ENCODE results near the gene ZNF215.
A peak's percentile ranks its signal among the peaks of the same experiment; 100 is the strongest.
"Not testable (repeated sequence)": the region's sequence is repeated elsewhere in the genome, so short reads cannot be mapped to it uniquely, and the experiment has no call there.

ZNF215 gene

DNA sequence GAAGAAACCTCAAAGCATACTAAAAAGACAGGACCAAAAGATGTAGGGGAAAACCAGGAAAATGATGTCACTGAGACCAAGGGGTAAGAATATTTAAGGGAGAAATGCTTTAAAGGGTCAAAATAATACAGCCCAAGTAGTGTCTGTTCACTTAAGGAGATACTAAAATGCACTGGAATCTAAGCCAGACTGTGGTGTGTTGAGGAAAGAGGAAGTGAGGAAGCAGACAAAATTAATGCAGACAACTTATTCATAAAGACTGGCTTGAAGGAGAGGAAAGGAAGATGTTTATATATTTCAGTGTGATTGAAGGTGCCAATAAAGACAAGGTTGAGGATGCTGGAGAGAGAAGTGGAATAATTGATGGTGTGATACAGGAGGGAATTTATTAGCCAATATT is 15.7 kb downstream of the ZNF215 start:
- no peak for DNase-seq (ENCODE audit: low spot score)

DNA sequence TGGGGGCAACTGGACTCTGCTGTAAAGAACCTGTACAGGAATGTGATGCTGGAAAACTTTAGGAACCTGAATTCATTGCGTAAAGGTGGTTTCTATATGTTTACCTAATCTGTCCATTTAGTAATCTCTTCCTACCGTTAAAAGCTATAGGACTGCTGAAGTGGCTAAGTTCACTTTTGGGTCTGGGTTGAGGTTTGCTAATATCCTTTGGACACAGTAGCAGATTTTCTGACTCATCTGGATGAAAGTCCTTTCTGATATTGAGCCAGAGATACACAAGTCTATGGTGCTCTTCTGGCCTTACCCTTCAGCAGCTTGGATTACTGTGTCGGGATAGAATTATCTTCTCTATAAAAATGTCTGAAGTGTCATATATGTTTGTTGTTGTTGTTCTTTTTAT is 16.9 kb downstream of the ZNF215 start:
- DNase-seq (ENCODE audit: low spot score): no peak

DNA sequence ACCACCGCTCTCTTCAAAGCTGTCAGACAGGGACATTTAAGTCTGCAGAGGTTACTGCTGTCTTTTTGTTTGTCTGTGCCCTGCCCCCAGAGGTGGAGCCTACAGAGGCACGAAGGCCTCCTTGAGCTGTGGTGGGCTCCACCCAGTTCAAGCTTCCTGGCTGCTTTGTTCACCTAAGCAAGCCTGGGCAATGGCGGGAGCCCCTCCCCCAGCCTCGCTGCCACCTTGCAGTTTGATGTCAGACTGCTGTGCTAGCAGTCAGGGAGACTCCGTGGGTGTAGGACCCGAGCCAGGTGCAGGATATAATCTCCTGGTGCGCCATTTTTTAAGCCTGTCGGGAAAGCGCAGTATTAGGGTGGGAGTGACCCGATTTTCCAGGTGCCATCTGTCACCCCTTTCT is 28.0 kb downstream of the ZNF215 start:
- not testable (repeated sequence) for DNase-seq (ENCODE audit: low spot score)

DNA sequence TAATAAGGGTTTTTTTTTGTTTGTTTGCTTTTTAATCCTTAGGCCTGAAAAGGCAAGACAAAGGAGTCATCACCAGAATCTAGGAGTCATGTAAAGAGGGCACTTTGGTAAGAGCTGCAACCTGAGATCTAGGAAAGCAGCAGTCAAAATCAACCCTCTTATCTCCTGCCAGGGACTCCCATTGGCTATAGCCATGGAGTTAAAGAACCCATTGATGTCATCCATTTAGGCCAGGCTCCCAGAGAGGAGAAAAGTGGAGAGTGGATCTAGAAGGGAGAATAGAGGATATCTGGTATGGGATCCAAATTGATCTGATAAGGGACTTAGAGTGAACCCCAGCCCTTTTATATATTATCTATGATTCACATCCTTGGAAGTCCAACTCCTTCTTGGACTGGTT is 35.9 kb downstream of the ZNF215 start:
- no peak for DNase-seq (ENCODE audit: low spot score)

DNA sequence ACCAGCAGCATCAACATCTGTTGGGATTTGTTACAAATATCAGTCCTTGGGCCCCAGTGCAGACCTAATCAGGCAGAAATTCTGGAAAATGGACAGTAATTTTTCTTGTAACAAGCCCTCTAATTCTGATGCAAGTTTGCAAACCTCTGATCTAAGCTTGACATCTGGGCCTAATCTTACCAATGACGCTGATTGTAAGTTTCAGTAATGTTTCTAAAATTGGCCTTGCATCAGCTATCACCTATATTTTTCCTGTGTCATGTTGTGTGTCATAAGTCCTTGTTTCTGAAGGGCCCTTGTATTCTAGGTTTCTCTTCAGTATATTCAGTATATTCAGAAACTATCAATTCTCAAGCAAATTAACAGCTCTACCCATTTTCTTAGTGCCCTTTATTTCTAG is 36.4 kb downstream of the ZNF215 start:
- DNase-seq (ENCODE audit: low spot score): no peak

DNA sequence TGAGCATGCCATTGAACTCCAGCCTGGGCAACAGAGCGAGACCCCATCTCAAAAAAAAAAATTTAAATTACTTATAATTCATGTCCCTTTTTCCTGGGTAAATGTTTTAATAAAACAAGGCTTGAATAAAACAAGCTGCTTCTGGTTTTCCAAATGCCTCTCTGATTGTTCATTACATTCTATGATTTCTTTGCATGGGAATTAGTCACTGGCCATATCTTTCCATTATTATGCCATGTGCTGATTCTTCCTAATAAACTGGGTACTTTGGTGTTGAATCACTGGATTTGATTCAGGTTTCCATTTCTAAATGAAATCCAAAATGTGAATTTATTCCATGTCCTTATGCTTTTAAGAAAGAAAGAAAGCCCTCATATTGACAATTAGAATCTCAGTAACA is 42.6 kb downstream of the ZNF215 start:
- peak; percentile 20 for DNase-seq (ENCODE audit: low spot score)

DNA sequence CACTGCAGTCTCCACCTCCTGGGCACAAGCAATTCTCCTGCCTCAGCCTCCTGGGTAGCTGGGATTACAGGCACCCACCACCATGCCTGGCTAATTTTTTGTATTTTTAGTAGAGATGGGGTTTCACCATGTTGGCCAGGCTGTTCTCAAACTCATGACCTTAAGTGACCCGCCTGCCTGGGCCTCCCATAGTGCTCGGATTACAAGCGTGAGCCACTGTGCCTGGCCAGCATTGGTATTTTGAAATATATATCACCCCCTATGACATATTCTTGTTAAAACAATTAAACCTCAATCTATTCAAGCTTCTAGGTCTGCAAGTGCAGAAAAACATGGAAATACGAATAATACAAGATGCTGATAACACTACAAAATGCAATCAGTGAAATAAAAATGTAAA is 43.6 kb downstream of the ZNF215 start:
- DNase-seq (ENCODE audit: low spot score): not testable (repeated sequence)

DNA sequence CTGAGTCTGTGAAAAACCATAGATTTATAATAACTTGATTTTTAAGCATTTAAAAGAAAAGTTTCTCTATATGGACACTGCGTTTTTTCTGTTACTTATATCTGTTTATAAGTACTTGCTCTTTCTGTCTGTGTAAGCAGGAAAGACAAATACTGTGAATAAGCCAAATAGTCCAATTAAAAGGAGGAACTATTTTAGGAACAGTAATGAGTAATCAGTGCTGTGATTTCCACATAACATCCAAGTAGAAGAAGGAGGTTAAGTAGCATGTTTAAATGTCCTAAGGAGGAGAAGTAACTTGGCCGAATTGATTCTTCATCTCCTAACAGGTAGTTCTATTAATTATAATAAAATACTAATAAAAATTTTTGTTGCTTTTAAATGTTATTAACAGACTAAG is 53.1 kb downstream of the ZNF215 start:
- no peak for DNase-seq (ENCODE audit: low spot score)

DNA sequence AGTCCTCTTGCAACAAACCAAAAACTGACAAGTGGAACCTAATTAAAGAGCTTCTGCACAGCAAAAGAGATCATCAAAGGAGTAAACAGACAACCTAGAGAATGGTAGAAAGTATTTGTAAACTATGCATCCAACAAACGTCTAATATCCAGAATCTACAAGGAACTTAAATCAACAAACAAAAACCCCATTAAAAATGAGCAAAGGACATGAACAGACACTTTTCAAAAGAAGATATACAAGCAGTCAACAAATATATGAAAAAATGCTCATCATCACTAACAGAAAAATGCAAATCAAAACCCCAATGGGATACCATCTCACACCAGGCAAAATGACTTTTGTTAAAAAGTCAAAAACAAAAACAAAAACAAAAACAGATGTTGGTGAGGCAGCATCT is 60.3 kb downstream of the ZNF215 start:
- DNase-seq (ENCODE audit: low spot score): no peak

DNA sequence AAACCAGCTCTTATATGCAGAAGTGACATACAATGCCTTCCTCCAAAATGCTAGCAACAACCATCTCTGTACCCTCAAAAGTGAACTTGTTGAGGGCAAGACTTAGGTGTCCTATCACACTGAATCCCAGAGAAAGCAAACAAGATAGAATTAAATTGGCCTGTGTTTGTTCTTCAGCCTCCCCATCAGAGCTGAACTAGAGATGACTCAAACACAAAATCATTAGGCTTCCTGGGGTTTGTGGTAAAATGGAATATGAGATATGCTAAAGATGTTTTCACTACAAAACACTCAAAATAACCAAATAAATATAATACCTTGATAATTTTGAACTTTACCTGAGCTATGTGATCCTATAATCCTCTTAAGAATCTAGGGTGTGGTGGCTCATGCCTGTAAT is 62.3 kb downstream of the ZNF215 start:
- no peak for DNase-seq (ENCODE audit: low spot score)

DNA sequence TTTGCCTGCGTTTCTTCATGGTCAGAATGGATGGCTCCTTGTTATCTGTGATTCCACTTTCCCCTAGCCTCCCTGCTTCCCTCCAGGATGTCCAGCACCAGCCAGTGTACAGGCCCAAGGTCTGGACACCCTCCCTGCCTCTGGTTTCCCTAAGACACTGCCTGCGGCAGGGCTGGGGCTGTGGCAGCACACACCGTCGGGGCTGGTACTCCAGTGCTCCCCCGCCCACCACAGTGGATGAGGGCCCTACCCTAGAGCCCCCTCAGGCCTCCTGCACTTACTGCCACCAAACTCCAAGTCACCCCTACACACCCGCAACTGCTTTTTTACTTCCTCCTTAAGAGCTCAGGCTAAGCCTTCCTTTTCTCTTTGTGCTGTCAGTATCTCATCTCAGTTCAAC is 65.0 kb downstream of the ZNF215 start:
- DNase-seq (ENCODE audit: low spot score): no peak

DNA sequence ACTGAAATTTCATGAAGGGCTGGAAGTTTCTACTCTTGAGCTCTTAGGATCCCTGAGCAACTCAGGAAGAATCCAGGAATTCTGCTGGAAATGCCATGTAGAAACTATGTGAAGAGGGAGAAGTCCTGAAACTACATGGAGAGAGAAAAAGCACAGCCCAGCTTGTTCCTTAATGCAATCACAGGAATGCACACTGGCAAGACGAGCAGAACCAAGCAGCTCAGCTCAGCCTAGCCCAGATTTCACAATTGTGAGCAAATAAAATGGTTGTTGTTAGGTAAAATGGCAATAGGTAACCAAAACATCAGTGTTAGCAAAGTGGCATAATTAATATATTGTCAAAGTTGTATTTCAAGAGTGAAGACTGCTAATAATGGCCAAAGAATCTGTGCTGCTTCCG is 65.8 kb downstream of the ZNF215 start:
- no peak for DNase-seq (ENCODE audit: low spot score)

DNA sequence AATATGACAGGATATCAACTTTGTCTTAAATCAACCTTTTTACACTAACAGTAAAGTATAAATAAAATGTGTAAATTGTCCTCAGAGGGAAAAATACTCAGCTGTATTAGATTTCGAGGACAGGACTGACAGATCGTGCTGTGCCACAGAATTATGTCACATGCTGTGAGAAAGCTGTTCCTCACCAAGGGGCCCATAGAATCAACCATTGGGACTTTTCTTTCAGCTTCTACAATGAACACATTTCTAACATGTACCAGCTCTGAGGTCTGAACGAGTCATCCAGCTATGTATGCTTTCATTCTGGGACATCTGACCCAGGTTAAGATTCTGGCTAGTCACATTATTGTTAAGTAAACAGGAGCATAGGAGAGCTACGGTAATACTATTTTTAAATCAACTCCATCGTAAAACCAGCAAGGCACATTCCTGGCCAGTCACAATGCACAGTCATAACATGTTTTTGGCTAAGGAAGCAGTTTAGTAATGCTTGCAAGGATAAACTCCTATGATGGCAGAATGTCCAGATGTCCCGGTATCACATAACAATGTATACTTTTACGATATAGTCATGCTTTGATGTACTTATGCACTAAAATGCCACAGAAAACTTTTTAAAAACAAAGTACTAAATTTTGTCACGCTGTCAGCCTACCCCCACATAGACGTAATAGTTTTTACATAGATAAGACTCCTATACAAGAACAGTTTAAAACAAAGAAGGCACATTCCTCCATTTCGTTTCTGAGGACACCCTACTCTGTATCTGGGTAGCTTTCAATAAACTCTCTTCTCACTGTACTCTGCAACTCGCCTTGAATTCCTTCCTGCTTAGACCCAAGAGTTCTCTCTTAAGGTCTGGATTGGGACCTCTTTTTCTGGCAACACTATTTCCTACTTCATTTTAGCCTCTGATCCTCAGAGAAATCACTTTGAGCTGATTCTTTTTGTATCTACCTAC is 66.5 kb downstream of the ZNF215 start:
- DNase-seq (ENCODE audit: low spot score): peak; percentile 33

DNA sequence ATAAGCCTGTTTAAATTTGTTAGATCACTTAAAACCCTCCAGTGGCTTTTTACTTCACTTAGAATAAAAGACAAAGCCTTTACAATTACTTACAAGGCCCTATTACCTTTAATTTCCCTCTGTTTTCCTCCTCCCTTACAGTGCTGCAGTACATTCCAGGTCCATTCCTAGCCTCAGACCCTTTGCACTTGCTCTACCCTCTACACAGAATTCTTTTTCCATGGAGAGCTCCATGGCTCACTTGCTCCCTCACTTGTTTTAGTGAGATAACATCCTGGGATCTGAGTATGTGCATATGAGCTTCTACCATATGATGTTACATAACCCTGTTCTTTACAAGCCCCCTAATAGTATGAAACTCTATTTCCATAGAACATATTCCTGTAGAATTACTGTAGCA is 69.5 kb downstream of the ZNF215 start:
- DNase-seq (ENCODE audit: low spot score): no peak

DNA sequence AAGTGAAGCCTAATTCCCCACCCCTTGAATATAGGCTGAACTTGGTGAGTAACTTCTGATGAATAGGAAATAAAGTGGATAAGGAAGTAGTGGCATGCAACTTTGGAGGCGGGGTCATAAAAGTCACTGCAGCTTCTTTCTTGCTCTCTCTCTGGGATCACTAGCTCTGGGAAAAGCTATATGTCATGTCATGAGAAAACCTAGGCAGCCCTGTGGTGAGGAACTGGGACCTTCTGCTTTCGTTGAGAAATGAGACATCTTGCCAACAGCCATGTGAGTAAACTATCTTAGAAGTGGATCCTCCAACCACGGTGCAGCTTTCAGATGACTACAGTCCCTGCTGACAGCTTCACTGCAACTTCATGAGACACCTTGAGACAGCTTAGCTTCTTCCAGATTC is 78.3 kb downstream of the ZNF215 start:
- no peak for DNase-seq (ENCODE audit: low spot score)

All from hepatic stellate cell (primary cell).